Measurements from ENCODE around the gene PPP4R1.
"Not testable (repeated sequence)": the region's sequence is repeated elsewhere in the genome, so short reads cannot be mapped to it uniquely, and the experiment has no call there.

Gene PPP4R1

DNA sequence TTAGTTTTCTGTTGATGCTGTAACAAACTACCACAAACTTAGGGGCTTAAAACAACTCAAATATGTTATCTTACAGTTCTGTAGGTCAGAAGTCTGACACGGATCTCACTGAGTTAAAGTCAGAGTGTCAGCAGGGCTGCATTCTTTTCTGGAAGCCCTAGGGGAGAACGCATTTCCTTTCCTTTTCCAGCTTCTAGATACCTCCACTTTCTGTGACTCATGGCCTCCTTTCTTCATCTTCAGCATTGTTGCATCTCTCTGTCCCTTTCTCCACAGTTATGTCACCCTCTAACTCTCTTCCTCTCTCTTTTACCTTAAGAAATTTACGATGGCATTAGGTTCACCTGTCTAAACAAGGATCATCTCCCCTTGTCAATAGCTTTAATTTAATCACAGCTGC lies 13.3 kb upstream of the PPP4R1 start:
- no peak for DNase-seq

DNA sequence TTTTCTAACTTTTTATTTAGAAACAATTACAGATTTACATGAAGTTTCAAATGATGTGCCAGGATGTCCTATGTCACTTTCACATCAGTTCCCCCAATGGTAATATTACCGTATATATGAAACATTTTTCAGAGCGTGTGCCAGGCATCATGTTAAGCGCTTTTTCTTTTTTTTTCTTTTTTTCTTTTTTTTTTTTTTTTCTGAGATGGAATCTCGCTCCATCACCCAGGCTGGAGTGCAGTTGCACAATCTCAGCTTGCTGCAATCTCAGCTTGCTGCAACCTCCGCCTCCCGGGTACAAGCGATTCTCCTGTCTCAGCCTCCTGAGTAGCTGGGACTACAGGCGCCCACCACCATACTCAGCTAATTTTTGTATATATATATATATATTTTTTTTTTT lies 5.6 kb upstream of the PPP4R1 start:
- DNase-seq, result no peak

DNA sequence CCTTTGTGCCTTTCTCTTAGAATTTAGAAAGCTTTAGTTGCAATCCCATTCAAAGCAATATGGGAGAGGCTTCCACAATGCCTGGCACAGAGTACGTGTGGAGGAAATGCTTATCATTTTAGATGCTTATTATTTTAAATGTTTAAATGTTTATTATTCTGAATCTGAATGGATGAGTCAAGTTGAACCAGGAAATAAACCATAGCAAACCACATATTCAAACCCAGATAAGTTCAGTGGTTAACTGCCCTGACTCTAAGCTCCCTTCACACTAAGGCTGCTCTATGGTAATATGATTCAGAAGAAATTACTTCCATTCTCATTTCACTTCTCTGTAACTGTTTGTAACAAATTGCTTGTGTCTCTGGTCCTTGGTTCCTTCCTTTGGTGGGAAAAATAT lies 5.2 kb upstream of the PPP4R1 start:
- DNase-seq, result no peak

DNA sequence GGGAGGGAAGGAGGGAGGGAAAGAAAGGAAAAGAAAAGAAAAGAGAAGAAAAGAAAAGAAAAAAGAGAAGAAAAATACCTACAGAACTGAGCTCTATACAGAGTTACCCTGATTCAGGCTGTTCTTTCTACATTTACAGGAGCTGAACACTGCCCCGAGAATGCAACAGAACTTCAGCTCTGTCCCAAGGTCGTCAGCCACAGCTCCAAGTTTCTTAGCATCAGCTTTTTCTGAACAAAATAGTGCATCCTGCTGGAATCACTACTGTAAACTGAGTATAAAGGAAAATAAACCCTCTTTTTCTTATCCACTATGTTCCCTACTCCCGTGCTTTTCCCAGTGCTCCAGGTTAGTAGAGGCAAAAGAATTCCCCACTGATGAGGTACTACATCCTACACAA lies 4.7 kb upstream of the PPP4R1 start:
- DNase-seq, result no peak

DNA sequence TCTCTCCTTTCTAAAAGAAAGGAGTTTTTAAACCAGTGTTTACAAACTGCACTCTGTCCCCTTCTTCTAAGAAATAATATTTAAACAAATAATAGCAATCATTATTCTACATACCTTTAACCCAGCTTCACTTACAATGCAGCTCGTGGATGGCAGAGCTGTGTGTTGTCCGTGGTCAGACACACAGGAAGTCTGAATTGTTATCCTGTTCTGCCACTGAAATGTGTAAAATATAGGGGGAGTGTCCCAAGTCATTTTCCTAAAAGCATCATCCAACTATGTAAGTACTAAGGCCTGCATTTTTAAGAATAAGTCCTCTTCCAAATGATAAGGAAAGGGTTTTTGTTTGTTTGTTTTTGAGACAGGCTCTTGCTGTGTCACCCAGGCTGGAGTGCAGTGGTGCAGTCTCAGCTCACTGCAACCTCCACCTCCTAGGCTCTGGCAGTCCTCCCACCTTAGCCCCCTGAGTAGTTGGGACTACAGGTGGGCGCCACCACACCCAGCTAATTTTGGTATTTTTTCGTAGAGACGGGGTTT lies 2.7 kb upstream of the PPP4R1 start:
- DNase-seq, result no peak

DNA sequence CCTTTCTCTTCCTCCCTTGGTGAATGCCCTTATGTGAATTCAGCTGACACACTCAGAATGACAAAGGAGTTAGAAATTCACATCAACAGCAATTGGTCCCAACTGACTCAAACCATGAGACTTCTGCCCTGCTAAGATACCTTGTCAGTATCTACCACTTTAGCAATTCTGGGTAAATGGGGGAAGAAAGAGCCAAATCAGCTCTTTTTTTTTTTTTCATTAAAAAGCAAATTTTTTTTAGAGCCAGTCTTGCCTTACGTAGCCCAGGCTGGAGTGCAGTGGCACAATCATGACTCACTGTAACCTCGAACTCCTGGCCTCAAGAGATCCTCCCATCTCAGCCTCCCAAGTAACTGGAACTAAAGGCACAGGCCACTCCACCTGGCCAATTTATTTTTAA lies 1.7 kb upstream of the PPP4R1 start:
- no peak for DNase-seq

DNA sequence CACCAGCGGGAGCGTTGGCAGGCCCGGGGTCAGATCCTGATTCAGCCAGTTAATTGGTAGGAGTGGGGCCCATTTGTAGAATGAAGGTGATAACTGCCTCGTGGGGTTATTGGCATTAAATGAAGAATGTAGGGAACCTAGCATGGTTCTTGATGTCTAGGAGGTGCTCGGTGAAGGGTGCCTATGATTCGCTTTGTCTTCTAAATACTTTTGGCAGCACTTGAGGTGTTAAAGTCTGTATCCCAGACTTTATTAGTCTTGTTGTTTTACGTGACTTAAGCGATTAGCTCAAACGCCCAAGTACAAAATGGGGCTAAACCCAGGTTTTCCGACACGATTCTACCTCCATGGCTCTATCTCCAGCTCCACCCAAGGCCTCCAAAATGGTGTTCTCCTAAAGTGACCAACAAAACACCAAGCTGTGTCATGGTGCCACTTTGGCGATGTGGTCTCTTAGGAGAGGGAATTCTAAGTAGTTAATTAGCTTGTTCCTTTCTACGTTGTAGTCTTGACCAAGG lies 980 bp upstream of the PPP4R1 start:
- DNase-seq, result no peak

DNA sequence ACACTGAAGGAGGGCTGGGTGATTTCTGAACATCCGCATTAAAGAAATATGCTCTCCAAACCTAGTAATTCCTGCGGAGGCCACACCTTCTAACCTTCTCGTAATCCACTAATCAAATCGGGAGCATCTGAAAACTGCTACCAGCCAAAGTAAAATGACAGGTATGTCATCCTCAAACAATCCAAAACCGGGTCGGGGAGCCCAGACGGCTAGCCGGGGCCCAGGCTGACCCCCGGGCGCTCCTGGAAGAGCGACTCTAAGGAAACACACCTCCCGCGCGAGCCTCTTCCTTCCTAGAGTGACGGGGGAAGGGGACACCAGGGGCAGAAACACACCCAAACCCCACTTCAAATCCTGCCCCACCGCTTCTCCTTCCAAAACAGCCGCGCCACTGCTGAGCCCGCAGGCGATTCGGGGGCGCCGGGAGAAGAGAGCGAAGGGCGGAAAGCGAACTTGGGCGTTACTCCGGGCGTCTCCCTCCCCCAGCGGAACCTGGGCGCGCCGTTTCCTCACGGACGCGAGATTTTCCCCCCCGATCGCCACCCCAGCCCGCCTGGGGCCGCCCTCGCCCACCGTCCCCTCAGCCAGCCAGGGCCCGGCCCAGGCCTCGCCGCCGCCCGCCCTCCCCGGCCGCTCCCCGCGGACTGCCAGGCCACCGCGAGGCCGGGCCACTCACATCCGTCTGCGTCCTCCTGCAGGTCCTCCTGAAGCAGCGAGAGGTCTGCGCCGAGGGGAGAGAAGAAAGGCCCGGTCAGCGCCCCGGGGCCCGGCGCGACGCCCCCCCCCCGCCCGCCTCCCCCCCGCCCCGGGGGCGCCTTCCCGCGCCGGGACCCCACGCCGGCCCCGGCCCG lies 584 bp downstream of the PPP4R1 start:
- peak; percentile 48 to 54 for DNase-seq

DNA sequence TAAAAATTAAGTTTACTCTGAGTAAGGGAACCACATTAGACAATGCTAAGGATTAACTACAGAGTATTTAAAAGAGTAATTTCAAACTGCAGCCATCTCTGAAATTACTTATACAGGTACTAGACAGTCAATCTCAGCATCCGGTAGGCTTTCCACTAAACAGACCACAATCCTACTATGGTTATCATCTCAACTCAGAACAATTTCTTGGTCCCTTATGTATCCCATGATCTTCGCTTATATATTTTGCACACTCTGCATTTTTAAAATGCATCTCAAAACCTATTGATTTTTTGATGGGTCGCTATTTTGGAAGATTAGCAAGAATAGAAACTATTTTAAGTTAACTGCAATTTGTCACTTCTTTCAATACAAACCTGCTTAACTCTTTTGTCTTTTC lies 1.4 kb downstream of the PPP4R1 start:
- no peak for DNase-seq

DNA sequence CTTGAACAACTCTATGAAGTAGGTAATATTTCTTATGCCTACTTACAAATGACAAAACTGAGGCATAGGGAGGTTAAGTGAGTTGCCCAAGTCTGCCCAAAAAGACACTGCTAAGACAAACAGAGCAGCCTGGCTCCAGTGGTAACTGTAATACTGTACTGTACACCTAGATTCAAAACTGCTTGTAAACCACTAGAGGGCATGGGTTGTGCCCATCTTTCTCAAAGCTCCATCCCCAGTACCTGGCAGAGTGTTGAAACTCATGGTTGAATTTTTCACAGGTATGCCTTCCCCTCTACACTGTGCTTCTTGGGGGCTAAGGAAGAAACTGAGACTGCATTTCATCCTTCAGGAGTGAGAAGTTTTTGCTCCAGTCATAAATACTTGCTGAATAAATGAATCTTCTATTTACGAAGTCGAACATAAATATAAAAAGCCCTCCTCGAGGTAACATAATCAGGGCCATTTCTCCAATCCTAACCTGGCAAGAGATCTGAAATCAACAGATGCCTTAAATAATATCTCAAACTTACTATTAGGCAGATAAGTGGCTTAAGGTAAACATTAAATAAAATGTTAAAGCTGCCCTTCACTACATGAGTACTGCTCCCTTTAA lies 2.0 kb downstream of the PPP4R1 start:
- peak in 1 of 2 experiments; percentile 15 for DNase-seq

DNA sequence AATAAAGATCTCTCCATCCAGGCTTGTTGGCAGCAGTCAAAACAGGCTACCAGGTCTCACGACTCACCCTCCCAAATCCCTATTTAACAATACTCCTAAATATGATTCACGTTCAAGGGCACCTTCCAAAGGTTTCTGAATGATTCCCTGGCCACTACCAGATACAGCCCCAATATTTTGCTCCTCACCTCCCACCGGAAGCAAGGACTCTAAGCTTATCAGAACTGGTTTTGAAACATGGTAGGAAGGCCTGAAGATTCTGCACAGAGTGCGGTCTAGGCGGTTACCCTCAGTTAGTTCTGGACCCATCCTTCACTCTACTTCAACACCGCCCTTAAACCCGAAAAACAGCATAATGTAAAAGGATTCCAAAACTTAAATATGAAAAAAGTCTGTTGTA lies 5.2 kb downstream of the PPP4R1 start:
- no peak for DNase-seq

DNA sequence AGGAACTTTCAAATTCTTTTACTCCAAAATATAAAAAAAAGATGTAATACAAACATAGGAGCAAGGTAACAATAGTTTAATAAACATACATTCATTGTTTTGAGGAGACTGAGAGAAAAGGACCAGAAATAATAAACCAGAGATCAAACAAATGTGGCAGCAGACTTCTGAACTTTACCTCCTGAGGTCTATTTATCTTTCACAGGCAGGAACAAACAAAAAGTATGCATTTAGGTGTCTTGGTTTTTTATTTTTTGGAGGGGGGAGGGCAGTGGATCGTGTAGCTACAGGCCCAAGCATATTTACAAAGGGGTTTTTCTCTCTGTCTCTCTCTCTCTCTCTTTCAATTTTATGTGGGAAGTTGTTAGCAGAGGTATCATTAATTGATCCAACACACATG lies 5.6 kb downstream of the PPP4R1 start:
- no peak for DNase-seq

DNA sequence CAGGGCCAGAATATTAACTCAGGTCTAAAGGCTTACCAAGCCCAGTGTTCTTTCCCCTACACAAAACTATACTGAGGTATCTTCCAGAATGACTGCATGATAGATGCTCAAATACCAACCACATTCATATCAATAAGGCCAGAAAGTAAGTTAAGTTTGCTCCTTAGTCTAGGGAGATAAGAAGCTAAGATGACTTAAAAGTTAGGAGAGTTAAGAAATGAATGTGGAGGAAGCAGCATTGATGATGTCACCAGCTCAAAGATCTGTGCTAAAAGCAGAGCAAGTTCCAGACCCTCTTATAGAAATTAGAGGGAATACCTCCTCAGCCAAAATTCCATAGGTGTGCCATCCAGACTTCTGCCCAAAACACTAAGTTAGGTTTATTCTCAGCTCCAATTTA lies 6.1 kb downstream of the PPP4R1 start:
- no peak for DNase-seq

DNA sequence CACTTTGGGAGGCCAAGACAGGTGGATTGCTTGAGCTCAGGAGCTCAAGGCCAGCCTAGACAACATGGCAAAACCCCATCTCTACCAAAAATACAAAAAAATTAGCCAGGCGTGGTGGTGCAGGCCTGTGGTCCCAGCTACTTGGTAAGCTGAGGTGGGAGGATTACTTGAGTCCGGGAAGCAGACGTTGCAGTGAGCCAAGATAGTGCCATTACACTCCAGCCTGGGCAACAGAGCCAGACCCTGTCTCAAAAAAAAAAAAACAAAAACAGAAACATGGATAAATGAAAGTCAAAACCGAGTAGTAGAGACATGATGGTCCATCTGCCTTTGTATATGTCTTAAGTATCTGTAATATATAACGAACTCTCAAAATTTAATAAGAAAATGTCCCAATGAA lies 7.2 kb downstream of the PPP4R1 start:
- not testable (repeated sequence) for DNase-seq

DNA sequence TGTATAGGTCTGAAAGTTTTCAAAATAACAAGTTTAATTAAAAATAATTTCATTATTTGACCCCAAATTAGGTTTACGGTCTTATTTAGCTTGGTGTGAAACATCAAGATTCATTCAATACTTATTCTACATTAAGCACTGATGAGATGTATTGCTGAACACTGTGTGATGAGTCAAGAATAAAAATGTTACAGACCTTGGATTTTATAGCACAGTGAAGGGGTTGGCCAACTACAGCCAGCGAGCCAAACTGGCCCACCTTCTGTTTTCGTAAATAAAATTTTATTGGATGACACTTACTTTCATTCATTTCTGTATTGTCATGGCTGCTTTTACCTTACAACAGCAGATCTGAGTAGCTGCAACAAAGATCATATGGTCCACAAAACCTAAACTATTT lies 8.3 kb downstream of the PPP4R1 start:
- DNase-seq, result no peak

DNA sequence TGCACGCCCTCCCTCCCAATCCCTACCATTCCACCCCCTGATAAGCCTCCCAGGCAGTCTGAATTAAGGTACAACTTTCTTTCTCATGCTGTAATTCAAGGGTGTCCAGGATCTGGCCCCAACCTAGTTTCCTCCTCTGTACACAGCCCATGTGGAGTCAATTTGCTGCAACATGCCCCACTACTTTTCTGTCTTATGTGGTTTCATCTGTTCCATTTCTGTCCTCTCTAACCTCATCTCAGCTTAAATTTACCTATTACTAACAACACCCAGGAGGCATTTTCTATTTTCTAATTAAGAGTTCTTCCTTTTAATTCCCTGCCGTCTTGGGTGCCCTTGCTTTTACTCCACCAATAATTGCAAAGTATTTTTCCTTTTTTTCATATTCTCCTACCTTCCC lies 10.0 kb downstream of the PPP4R1 start:
- DNase-seq, result no peak

DNA sequence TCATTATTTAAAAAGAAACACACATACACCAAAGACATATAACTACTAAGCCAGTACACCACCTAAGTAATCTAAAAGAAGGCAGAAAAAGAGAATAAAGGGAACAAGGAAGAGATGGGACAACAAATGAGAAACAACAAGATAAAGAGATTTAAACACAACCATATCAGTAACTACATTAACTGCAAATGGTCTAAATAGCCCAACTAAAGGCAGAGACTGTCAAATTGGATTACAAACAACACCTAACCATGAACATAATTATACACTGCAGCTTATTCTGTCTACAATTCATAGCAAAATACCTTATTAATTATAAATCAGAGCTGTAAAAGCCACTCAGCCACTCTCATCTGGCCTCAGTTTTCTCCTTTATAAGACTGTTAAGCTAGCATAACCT lies 15.0 kb downstream of the PPP4R1 start:
- DNase-seq, result no peak

DNA sequence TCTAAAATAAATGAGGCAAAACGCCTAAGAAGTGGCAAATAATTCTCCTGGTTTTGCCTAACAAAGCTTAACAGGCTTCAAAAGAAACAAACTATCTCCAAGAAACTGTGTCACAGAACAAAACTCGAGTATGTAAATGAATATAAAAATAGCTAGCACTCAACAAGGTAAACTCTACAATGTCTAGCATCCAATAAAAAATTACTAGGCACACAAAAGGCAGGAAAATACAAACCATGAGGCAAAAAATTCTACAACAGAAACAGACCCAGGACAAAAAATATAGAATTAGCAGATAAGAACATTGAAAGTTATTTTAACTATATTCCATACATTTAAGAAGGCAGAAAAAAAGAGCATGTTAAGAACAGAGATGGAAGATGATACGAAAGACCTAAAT lies 16.8 kb downstream of the PPP4R1 start:
- no peak for DNase-seq

DNA sequence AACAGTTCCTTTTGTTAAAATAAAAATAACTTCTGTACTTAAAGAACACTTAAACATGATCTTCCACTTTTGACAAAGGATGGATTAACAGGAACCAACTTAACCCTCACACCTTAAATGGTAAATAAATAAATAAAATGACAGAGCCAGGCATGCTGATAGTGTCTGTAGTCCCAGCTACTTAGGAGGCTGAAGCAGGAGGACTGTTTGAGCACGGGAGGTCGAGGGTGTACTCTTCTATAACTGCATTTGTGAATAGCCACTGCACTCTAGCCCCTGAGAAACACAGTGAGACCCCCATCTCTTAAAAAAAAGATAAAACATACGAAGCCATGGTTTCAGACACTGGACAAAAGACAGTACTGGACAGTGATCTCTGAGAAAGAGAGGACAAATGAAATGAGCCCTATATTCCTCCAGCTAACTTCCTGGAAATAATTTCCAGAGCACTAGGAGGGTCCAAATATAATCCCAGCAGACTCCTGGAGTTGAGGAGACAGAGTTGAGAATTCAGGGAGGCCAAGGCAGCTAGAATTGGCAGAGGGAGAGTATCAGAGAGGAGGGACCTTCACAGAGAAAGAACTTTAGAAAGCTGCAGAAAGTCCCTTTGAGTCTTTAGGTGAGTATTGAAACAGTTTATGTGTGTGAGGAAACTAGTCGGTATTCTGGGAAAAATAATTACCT lies 17.4 kb downstream of the PPP4R1 start:
- DNase-seq, result no peak

DNA sequence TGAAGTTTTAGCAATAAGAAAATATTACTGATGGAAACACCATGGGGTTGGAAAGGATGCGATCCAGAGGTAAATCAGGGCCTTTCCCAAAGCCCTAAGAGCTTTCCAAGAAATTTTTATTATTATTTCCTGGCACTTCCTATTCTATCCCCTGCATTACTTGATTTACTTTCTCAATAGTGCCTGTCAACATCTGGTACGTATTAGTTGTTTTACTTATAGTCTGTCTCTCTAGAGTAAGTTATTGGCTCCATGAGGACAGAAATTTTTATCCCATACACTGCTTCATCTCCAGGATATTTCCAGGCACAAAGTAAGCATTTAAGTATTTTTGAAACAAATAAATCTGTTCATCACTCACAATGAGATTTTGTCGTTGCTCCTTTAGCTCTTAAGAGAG lies 18.1 kb downstream of the PPP4R1 start:
- no peak for DNase-seq

DNA sequence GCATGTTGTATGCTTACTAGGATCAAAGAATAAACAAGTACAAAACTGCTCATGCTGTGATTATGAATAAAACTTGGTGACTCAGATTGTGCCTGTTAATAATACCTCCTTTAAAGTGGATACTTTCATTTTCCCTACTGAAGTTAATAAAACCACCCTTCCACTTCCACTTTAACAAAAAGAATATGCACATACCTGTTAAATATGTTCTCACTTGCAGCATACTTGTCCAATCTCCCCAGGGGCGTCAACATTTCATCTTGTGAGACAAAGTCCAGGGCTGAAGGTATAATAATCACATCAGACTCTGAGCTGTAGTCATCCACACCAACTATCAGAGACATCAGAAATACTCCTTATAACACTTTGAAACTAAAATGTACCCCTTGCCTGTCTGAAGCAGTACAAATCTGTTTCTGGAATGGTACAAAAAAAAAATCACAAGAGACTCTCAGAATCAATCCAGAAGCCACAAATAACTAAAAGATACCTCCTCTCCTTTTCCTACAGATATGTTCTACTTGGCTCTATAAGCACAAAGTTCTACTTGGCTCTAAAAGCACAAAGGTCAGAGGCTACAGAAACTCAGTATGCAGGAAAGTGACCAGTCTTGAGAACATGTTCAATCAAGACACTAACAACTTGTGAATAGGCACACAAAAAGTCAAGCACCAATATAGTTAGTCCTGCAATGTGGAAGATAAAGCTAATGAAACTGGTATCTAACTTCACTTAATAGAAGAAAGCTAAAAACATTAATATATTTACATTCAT lies 19.3 kb downstream of the PPP4R1 start:
- no peak for DNase-seq

DNA sequence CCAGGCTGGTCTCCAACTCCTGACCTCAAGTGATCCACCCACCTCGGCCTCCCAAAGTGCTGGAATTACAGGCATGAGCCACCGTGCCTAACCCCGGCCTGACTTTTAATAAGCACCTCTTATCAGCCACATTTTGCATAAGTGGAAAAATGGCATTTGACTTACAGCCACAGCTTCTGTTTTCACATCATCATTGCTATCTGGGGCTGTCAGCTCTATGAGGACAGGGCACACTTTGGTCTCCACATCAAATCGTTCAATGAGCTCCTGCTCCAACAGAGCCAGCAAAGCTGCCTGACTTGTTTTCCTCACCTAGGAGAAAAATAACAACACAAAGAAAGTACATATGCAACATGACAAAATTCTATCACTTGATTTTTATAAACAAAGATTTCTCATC lies 26.4 kb downstream of the PPP4R1 start:
- DNase-seq, result no peak

DNA sequence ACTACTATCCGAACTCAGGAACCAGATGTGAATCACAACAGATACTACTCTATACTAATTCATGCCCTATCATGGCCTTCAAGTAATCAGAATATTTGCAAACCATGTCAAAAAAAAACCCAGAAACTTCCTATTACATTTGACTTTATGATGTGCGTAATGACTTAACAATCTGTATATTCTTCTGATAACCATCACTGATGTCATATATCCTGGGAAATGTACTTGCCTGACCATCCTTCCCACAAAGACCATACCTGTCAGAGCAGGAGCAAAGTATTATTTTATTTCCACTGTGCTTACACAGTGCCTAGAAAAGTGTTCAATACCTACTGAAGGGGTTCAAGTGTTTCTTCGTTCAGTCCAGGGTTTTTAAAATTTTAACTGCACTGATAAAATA lies 27.5 kb downstream of the PPP4R1 start:
- DNase-seq, result no peak

Measured in activated CD4-positive, alpha-beta T cell treated with anti-CD3 and anti-CD28 coated beads, Interleukin-2, amount 50 U/mL, for 48 hours (primary cell).